Activated CD8-positive, alpha-beta T cell treated with anti-CD3 and anti-CD28 coated beads, Interleukin-2, amount 10 ng/mL, durations not matched to agents 7 days and 5 days (primary cell): Measurements from ENCODE around the gene GPSM3. TPM values are rescaled to one million over a fixed set of nuclear protein-coding genes. Genes with fewer than 3 reads are reported as not detected.
"Not testable (repeated sequence)": the region's sequence is repeated elsewhere in the genome, so short reads cannot be mapped to it uniquely, and the experiment has no call there.

Experiments used
- ATAC-seq: fragments of 150-1000 bp; cut with Tn5 transposase; one replicate; pipeline ENCODE4 v1.10.0; 2021; ENCODE audit warnings: moderate library complexity
- CTCF ChIA-PET: fragments of 350-600 bp; sonication (Branson Sonifier 250); formaldehyde crosslinking; loops from one replicate; lab custom pipeline; 2021; ENCODE audit warnings: antibody characterized with exemption; lab: Charles Lee
- POLR2A ChIA-PET: fragments of 350-600 bp; sonication (Branson Sonifier 250); formaldehyde crosslinking; loops from one replicate; lab custom pipeline; 2021; ENCODE audit warnings: antibody characterized with exemption; lab: Charles Lee
- DNase-seq: peaks from one replicate; pipeline ENCODE4 v3.0.0-alpha.2; 2020
- H3K27ac Mint-ChIP-seq: one replicate; pipeline ENCODE4 v1.8.0; 2021; ENCODE audit warnings: mild to moderate bottlenecking, mixed read lengths
- H3K27me3 Mint-ChIP-seq: one replicate; pipeline ENCODE4 v1.8.0; 2021; ENCODE audit warnings: low read depth, mixed read lengths
- H3K36me3 Mint-ChIP-seq: one replicate; pipeline ENCODE4 v1.8.0; 2021; ENCODE audit warnings: low read depth, mixed read lengths
- H3K4me1 Mint-ChIP-seq: one replicate; pipeline ENCODE4 v1.8.0; 2021; ENCODE audit warnings: low read depth, mixed read lengths
- H3K4me3 Mint-ChIP-seq: one replicate; pipeline ENCODE4 v1.8.0; 2021; ENCODE audit warnings: mild to moderate bottlenecking, mixed read lengths
- H3K9me3 Mint-ChIP-seq: one replicate; pipeline ENCODE4 v1.8.0; 2022; ENCODE audit warnings: mixed read lengths; ENCODE audit not compliant: insufficient read depth
- total RNA-seq, 2 experiments: library from RNA; stranded (reverse); gene quantifications; one replicate each; pipeline ENCODE4 v1.2.3, GENCODE V29; 2021

The GPSM3 gene
- total RNA-seq, 2 experiments from 2014 or later = 216 to 223 TPM

GRCh38 chr6:32186151-32186840, 6.1 kb downstream of the GPSM3 start:
- DNase-seq, H3K9me3 Mint-ChIP-seq, H3K27me3 Mint-ChIP-seq, CTCF ChIA-PET, POLR2A ChIA-PET, ATAC-seq: not testable (repeated sequence)
- peaks cover 41% of the 10 kb centered on the region for H3K4me1 Mint-ChIP-seq
- peaks cover 69% of the 10 kb centered on the region for H3K36me3 Mint-ChIP-seq
- peak overlapping the region; percentile 83 for H3K27ac Mint-ChIP-seq
- peak overlapping the region; percentile 3 for H3K4me3 Mint-ChIP-seq

GRCh38 chr6:32185681-32186131, 6.7 kb downstream of the GPSM3 start:
- H3K27me3 Mint-ChIP-seq, H3K4me3 Mint-ChIP-seq, ATAC-seq, POLR2A ChIA-PET, DNase-seq, CTCF ChIA-PET, H3K9me3 Mint-ChIP-seq: not testable (repeated sequence)
- Mint-ChIP-seq H3K4me1 (peaks cover 43% of the 10 kb centered on the region), H3K27ac (peak overlapping the region; percentile 83), H3K36me3 (peaks cover 67% of the 10 kb centered on the region)

- Mint-ChIP-seq H3K4me3 (no peak within 1 kb of the TSS), H3K27ac (peak within 1 kb of the TSS; percentile 9), H3K36me3 (peaks cover 69% of the 10 kb centered on the region), H3K4me1 (peaks cover 55% of the 10 kb centered on the region), H3K9me3 (no peaks in the 10 kb centered on the region), H3K27me3 (no peaks in the 10 kb centered on the region)
- DNase-seq (no peak), ATAC-seq (no peak)
- ChIA-PET POLR2A (interaction anchor here (2.5 kb wide), 1 partner anchor 8 kb away, joined by 6 read pairs; the partner anchor contains the start of gene GPSM3), CTCF (no interaction called here)
Observed at GRCh38 chr6:32184084-32184640, 8.3 kb downstream of the GPSM3 start, which contains the start of gene AGER. AGER (minus strand) TSS chr6:32184253; CDS start chr6:32184222, 31 bp downstream.

GRCh38 chr6:32183483-32184083, 8.9 kb downstream of the GPSM3 start:
- Mint-ChIP-seq H3K36me3 (peaks cover 68% of the 10 kb centered on the region), H3K27ac (no peak overlapping the region)
- CTCF ChIA-PET = no interaction called here

GRCh38 chr6:32183030-32183429, 9.4 kb downstream of the GPSM3 start:
- no peak overlapping the region for H3K27ac Mint-ChIP-seq
- no peak for DNase-seq
- CTCF ChIA-PET = interaction anchor here (0.9 to 1.1 kb wide), 2 partner anchors 9 to 13 kb away, joined by 3 read pairs; partner anchors contain the start of gene GPSM3
- H3K9me3 Mint-ChIP-seq = no peaks in the 10 kb centered on the region
- H3K27me3 Mint-ChIP-seq = no peaks in the 10 kb centered on the region
- H3K36me3 Mint-ChIP-seq = peaks cover 63% of the 10 kb centered on the region
- no peak for ATAC-seq
- H3K4me1 Mint-ChIP-seq = peaks cover 50% of the 10 kb centered on the region
- POLR2A ChIA-PET = interaction anchor here (1.1 to 2.5 kb wide), 2 partner anchors 8 to 9 kb away, joined by 4 to 6 read pairs; partner anchors contain the start of gene GPSM3
- H3K4me3 Mint-ChIP-seq = no peak overlapping the region

More at GRCh38 chr6:32183483-32184083, 8.9 kb downstream of the GPSM3 start:
- Mint-ChIP-seq H3K4me1 (peaks cover 55% of the 10 kb centered on the region), H3K4me3 (no peak overlapping the region), H3K9me3 (no peaks in the 10 kb centered on the region), H3K27me3 (no peaks in the 10 kb centered on the region)
- DNase-seq = no peak
- POLR2A ChIA-PET = interaction anchor here (2.5 kb wide), 1 partner anchor 9 kb away, joined by 6 read pairs; the partner anchor contains the start of gene GPSM3
- ATAC-seq = no peak

- Mint-ChIP-seq H3K4me3 (no peak overlapping the region), H3K27me3 (no peaks in the 10 kb centered on the region), H3K4me1 (peaks cover 47% of the 10 kb centered on the region), H3K9me3 (no peaks in the 10 kb centered on the region), H3K27ac (peak overlapping the region; percentile 20), H3K36me3 (peaks cover 58% of the 10 kb centered on the region)
- POLR2A ChIA-PET = interaction anchor here (0.7 to 2.5 kb wide), 3 partner anchors 8 to 686 kb away, joined by 3 to 6 read pairs (median 4); partner anchors contain the start of gene GPSM3
- CTCF ChIA-PET = interaction anchor here (0.9 to 1.1 kb wide), 2 partner anchors 9 to 13 kb away, joined by 3 read pairs; partner anchors contain the start of gene GPSM3
- DNase-seq (no peak), ATAC-seq (no peak)
Observed at GRCh38 chr6:32182555-32182981, 9.9 kb downstream of the GPSM3 start.

GRCh38 chr6:32181915-32182529, 10.4 kb downstream of the GPSM3 start:
- Mint-ChIP-seq H3K27ac (peak overlapping the region; percentile 15), H3K4me1 (peaks cover 47% of the 10 kb centered on the region), H3K36me3 (peaks cover 53% of the 10 kb centered on the region), H3K9me3 (no peaks in the 10 kb centered on the region), H3K4me3 (no peak overlapping the region), H3K27me3 (no peaks in the 10 kb centered on the region)
- CTCF ChIA-PET = interaction anchor here (0.9 to 1.1 kb wide), 2 partner anchors 10 to 14 kb away, joined by 3 read pairs; partner anchors contain the start of gene GPSM3
- DNase-seq (no peak), ATAC-seq (no peak)
- POLR2A ChIA-PET = interaction anchor here (0.7 to 2.5 kb wide), 3 partner anchors 9 to 686 kb away, joined by 3 to 6 read pairs (median 4); partner anchors contain the start of gene GPSM3

GRCh38 chr6:32181148-32181702, 11.2 kb downstream of the GPSM3 start:
- H3K4me1 Mint-ChIP-seq = peaks cover 47% of the 10 kb centered on the region

GRCh38 chr6:32179766-32180405, 12.6 kb downstream of the GPSM3 start:
- Mint-ChIP-seq H3K27ac (no peak overlapping the region), H3K27me3 (no peaks in the 10 kb centered on the region), H3K36me3 (peaks cover 37% of the 10 kb centered on the region), H3K4me1 (peaks cover 47% of the 10 kb centered on the region), H3K9me3 (no peaks in the 10 kb centered on the region), H3K4me3 (peak overlapping the region; percentile 42)
- CTCF ChIA-PET = interaction anchor here (0.8 to 2.0 kb wide), 7 partner anchors 9 to 62 kb away, joined by 3 to 15 read pairs (median 3); partner anchors contain the start of genes GPSM3 and PBX2
- ATAC-seq (no peak), DNase-seq (no peak)
- POLR2A ChIA-PET = interaction anchor here (2.5 kb wide), 1 partner anchor 10 kb away, joined by 45 read pairs; the partner anchor contains the start of genes GPSM3 and PBX2

More at GRCh38 chr6:32181148-32181702, 11.2 kb downstream of the GPSM3 start:
- peaks cover 45% of the 10 kb centered on the region for H3K36me3 Mint-ChIP-seq
- no peaks in the 10 kb centered on the region for H3K9me3 Mint-ChIP-seq
- no peak overlapping the region for H3K4me3 Mint-ChIP-seq
- no peak for DNase-seq
- peak overlapping the region; percentile 60 for H3K27ac Mint-ChIP-seq
- POLR2A ChIA-PET = no interaction called here
- H3K27me3 Mint-ChIP-seq = no peaks in the 10 kb centered on the region
- no peak for ATAC-seq
- CTCF ChIA-PET = no interaction called here
